ENCODE measurements around the gene EBNA1BP2.

Gene EBNA1BP2

DNA sequence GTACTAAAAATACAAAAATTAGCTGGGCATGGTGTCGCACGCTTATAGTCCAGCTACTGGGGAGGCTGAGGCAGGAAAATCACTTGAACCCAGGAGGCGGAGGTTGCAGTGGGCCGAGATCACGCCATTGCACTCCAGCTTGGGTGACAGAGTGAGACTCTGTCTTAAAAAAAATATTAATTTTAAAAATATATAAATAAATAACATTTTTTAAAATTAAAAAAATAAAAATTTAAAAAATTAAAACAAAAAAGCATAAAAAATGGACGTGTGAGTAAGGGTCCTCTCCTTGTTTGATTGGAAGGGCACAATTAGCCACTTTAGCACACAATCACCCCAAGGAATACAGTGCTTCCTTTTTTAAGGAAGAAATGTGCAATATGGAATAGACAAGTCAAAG, 18.6 kb downstream of the EBNA1BP2 start:
- Histone ChIP-seq H3K4me2 (ENCODE audit: low read depth, low read length, poor library complexity, severe bottlenecking) (no peak overlapping the region), H3K9me3 (ENCODE audit: insufficient read depth, low read depth, low read length) (no peaks in the 10 kb centered on the region), H3K9ac (ENCODE audit: low read depth, low read length, poor library complexity, severe bottlenecking) (no peak overlapping the region), H4K20me1 (ENCODE audit: insufficient read depth, low read length, poor library complexity, severe bottlenecking) (no peaks in the 10 kb centered on the region), H3K36me3 (ENCODE audit: insufficient read depth, low read length) (no peaks in the 10 kb centered on the region), H3K27me3 (ENCODE audit: insufficient read depth, low read length, poor library complexity, severe bottlenecking) (no peaks in the 10 kb centered on the region), H2AFZ (ENCODE audit: low read length) (no peak overlapping the region), H3F3A (ENCODE audit: low read depth) (no peaks in the 10 kb centered on the region), H3K9me2 (replicated peaks; ENCODE audit: low read depth, low read length) (no peaks in the 10 kb centered on the region), H3K4me3 (ENCODE audit: low read length, poor library complexity, severe bottlenecking) (no peak overlapping the region), H3K4me1 (ENCODE audit: insufficient read depth, low read length, poor library complexity, severe bottlenecking) (peaks cover 7% of the 10 kb centered on the region), H3K79me2 (ENCODE audit: insufficient read depth, low read length) (no peaks in the 10 kb centered on the region)
- no peak for TF ChIP-seq EZH2phosphoT487 (IDR thresholded peaks at IDR 0.05; ENCODE audit: borderline replicate concordance)
- TF ChIP-seq, protein P1, sequence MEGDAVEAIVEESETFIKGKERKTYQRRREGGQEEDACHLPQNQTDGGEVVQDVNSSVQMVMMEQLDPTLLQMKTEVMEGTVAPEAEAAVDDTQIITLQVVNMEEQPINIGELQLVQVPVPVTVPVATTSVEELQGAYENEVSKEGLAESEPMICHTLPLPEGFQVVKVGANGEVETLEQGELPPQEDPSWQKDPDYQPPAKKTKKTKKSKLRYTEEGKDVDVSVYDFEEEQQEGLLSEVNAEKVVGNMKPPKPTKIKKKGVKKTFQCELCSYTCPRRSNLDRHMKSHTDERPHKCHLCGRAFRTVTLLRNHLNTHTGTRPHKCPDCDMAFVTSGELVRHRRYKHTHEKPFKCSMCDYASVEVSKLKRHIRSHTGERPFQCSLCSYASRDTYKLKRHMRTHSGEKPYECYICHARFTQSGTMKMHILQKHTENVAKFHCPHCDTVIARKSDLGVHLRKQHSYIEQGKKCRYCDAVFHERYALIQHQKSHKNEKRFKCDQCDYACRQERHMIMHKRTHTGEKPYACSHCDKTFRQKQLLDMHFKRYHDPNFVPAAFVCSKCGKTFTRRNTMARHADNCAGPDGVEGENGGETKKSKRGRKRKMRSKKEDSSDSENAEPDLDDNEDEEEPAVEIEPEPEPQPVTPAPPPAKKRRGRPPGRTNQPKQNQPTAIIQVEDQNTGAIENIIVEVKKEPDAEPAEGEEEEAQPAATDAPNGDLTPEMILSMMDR (conservative IDR thresholded peaks at IDR 0.05; ENCODE audit: low read length) = no peak

DNA sequence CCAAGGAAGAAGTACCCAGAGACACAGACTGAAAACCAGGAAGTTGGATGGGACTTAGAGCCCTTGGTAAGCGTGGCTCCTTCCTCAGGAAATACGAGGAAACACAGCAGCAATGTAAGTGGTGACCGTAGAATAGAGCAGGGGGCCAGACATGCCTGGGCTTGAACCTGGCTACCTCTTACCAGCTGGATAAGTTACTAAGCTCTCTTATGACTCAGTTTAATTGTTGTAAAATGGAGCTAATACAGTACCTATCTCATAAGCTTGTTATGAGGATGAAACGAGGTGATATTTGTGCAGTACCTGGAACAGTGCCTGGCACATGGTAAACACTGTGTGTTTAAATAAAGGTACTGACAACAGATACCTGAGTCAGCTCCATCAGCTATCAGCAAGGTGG, 19.2 kb downstream of the EBNA1BP2 start:
- TF ChIP-seq, protein P1 (conservative IDR thresholded peaks at IDR 0.05; ENCODE audit: low read length) = no peak
- TF ChIP-seq EZH2phosphoT487 (IDR thresholded peaks at IDR 0.05; ENCODE audit: borderline replicate concordance) = no peak
- H3K9me3 ChIP-seq (ENCODE audit: insufficient read depth, low read depth, low read length) = no peaks in the 10 kb centered on the region
- no peaks in the 10 kb centered on the region for H4K20me1 ChIP-seq (ENCODE audit: insufficient read depth, low read length, poor library complexity, severe bottlenecking)
- H3K9me2 ChIP-seq (replicated peaks; ENCODE audit: low read depth, low read length) = no peaks in the 10 kb centered on the region
- no peaks in the 10 kb centered on the region for H3K27me3 ChIP-seq (ENCODE audit: insufficient read depth, low read length, poor library complexity, severe bottlenecking)
- H3K4me1 ChIP-seq (ENCODE audit: insufficient read depth, low read length, poor library complexity, severe bottlenecking) = peaks cover 7% of the 10 kb centered on the region
- H3K36me3 ChIP-seq (ENCODE audit: insufficient read depth, low read length) = no peaks in the 10 kb centered on the region
- H3K9ac ChIP-seq (ENCODE audit: low read depth, low read length, poor library complexity, severe bottlenecking) = no peak overlapping the region
- H3K79me2 ChIP-seq (ENCODE audit: insufficient read depth, low read length) = no peaks in the 10 kb centered on the region
- no peak overlapping the region for H3K4me2 ChIP-seq (ENCODE audit: low read depth, low read length, poor library complexity, severe bottlenecking)
- no peaks in the 10 kb centered on the region for H3F3A ChIP-seq (ENCODE audit: low read depth)
- no peak overlapping the region for H2AFZ ChIP-seq (ENCODE audit: low read length)
- H3K4me3 ChIP-seq (ENCODE audit: low read length, poor library complexity, severe bottlenecking) = no peak overlapping the region

DNA sequence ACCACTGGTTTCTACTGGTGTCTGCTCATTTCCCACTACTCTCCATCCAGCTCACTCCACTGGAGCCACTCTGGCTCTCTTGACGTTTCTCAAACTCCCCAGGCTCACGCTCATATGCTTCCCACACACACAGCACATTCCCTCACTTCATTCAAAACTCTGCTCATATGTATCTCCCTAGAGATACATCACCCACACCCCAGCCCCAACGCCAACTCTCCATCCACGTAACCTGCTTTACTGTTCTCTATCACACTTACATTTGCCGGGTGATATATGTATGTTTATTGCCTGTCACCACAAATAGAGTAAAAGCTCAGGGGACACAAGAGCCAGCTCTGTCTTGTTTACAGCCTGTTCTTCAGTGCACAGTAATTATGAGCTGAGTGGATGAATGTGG, 22.2 kb downstream of the EBNA1BP2 start:
- Histone ChIP-seq H3K79me2 (ENCODE audit: insufficient read depth, low read length) (no peaks in the 10 kb centered on the region), H3K4me3 (ENCODE audit: low read length, poor library complexity, severe bottlenecking) (no peak overlapping the region), H3K9me3 (ENCODE audit: insufficient read depth, low read depth, low read length) (no peaks in the 10 kb centered on the region), H3F3A (ENCODE audit: low read depth) (no peaks in the 10 kb centered on the region), H3K9ac (ENCODE audit: low read depth, low read length, poor library complexity, severe bottlenecking) (no peak overlapping the region), H3K4me1 (ENCODE audit: insufficient read depth, low read length, poor library complexity, severe bottlenecking) (no peaks in the 10 kb centered on the region), H3K4me2 (ENCODE audit: low read depth, low read length, poor library complexity, severe bottlenecking) (no peak overlapping the region), H3K9me2 (replicated peaks; ENCODE audit: low read depth, low read length) (no peaks in the 10 kb centered on the region), H3K27me3 (ENCODE audit: insufficient read depth, low read length, poor library complexity, severe bottlenecking) (peaks cover 6% of the 10 kb centered on the region), H2AFZ (ENCODE audit: low read length) (no peak overlapping the region), H3K36me3 (ENCODE audit: insufficient read depth, low read length) (no peaks in the 10 kb centered on the region), H4K20me1 (ENCODE audit: insufficient read depth, low read length, poor library complexity, severe bottlenecking) (no peaks in the 10 kb centered on the region)
- TF ChIP-seq EZH2phosphoT487 (IDR thresholded peaks at IDR 0.05; ENCODE audit: borderline replicate concordance) = no peak
- TF ChIP-seq, protein P1 (conservative IDR thresholded peaks at IDR 0.05; ENCODE audit: low read length) = no peak

Measured in Loucy (cell line).